Measurements from ENCODE around the gene LIN7B.

LIN7B gene

GRCh38 chr19:49094505-49095482 is 19.4 kb upstream of the LIN7B start:
- DNase-seq, result no peak

GRCh38 chr19:49097453-49098288 is 16.5 kb upstream of the LIN7B start:
- peak; percentile 57 to 66 for DNase-seq

GRCh38 chr19:49098795-49099194 is 15.4 kb upstream of the LIN7B start:
- DNase-seq, result no peak

GRCh38 chr19:49101160-49101559 is 13.0 kb upstream of the LIN7B start:
- no peak for DNase-seq

- no peak for DNase-seq
Observed at GRCh38 chr19:49102303-49102702, 11.9 kb upstream of the LIN7B start.

GRCh38 chr19:49103331-49104085 is 10.7 kb upstream of the LIN7B start:
- DNase-seq, result no peak

- DNase-seq, result no peak
Observed at GRCh38 chr19:49104229-49104864, 9.8 kb upstream of the LIN7B start.

- DNase-seq, result peak; percentile 51 to 60
Observed at GRCh38 chr19:49106648-49107135, 7.5 kb upstream of the LIN7B start.

GRCh38 chr19:49107625-49108459 is 6.3 kb upstream of the LIN7B start:
- DNase-seq, result no peak

GRCh38 chr19:49109051-49109450 is 5.1 kb upstream of the LIN7B start:
- DNase-seq, result no peak

GRCh38 chr19:49109569-49110233 is 4.5 kb upstream of the LIN7B start:
- DNase-seq, result no peak

GRCh38 chr19:49110567-49110966 is 3.6 kb upstream of the LIN7B start:
- DNase-seq, result no peak

GRCh38 chr19:49111218-49111998 is 2.8 kb upstream of the LIN7B start:
- DNase-seq, result no peak

GRCh38 chr19:49114630-49115363 is 627 bp downstream of the LIN7B start:
- DNase-seq, result peak; percentile 53 to 54

GRCh38 chr19:49116544-49116943 is 2.4 kb downstream of the LIN7B start:
- DNase-seq, result no peak

GRCh38 chr19:49117677-49118564 is 3.8 kb downstream of the LIN7B start:
- no peak for DNase-seq

- DNase-seq, result peak; percentile 94 to 95
Observed at GRCh38 chr19:49118565-49119410, 4.6 kb downstream of the LIN7B start, which contains the start of gene C19orf73. TSS of gene C19orf73 (minus strand) at chr19:49119143. CDS start at chr19:49119022, 121 bp downstream.

All from stimulated activated CD4-positive, alpha-beta T cell treated with anti-CD3 and anti-CD28 coated beads, Interleukin-4, amount 100 ng/mL, for 4 hours (primary cell).